HG02973 (cell line): ENCODE measurements around the gene SPTBN1.

ENCODE experiments used
- ATAC-seq: cut with Tn5 transposase; IDR thresholded peaks from one replicate; pipeline ENCODE4 v1.9.1; 2021; ENCODE audit warnings: moderate library complexity; ENCODE audit not compliant: unreplicated experiment

Gene SPTBN1

DNA sequence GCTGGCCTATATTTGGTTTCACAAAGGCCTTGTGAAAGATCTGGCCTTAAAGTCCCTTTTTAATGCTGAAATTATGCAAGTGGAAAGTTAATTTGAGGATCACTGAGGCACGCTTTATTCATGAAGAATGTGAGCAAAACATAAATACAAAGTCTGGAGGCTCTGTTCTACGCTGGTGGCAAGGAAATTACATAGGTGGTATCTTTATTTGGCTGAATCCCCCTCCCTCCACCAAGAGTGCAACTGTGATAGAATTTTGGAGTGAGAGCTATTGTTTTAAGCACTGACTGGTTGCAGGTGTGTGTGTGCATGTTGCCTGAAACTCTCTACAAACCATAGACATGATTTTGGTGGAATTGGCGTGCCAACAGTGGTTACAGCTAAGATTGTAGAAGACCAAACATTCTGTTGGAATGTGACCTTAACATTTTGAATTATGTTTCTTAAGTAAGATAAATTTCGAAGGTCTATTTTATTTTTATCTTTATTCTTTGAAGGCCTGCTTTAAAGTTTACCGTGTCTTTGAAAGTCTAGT, 114.3 kb downstream of the SPTBN1 start:
- no peak for ATAC-seq

DNA sequence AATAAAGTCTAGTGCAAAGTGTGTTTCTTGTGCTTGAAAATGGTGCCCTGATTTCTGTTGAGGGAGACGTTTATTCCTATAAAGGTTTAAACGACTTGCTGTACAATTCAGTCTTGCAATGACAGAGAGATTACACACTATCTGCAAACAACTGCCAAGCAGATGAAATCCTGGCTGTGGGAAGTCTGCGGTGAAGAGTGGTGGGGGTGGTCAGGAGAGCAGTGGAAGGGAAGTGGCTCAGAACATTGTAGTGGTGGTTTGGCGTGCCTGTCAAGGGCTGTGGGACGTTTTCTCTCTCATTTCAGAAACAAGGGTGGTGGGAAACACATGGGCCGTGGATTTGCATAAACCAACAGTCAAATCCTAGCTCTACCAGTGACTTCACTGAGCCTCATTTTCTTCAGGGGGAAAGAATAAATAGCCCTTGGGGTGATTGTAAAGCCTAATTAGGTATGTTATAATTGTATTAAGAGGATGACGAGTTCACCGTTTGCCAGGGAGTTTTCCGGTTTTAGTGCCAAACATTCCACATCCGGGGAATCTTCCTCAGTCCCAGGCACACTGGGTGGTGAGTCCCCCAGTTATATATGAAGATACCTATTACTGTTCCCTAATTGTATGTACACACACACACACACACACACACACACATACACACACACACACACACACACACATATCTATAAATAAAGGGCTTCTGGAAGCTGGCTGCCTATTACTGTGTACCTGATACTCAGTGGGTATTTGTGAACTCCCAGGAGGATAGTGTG, 115.0 kb downstream of the SPTBN1 start:
- ATAC-seq = peak; percentile 61

DNA sequence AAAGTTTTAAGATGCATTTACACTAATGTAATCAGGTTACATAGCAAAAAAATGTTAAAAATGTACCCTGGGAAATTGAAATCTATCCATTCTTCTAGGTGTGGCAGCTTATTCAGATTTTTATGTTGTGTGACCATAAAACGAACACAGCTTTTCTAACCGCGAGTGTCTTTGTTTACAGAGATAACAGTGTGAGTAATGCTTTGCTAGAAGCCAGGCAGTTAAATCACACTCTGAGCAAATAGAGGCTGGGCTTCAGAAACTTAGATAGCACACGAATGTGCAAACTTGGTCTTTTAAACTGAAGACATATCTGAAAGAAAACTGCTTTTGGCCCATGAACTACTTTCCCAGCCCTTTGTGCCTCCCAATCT, 116.1 kb downstream of the SPTBN1 start:
- ATAC-seq = no peak

DNA sequence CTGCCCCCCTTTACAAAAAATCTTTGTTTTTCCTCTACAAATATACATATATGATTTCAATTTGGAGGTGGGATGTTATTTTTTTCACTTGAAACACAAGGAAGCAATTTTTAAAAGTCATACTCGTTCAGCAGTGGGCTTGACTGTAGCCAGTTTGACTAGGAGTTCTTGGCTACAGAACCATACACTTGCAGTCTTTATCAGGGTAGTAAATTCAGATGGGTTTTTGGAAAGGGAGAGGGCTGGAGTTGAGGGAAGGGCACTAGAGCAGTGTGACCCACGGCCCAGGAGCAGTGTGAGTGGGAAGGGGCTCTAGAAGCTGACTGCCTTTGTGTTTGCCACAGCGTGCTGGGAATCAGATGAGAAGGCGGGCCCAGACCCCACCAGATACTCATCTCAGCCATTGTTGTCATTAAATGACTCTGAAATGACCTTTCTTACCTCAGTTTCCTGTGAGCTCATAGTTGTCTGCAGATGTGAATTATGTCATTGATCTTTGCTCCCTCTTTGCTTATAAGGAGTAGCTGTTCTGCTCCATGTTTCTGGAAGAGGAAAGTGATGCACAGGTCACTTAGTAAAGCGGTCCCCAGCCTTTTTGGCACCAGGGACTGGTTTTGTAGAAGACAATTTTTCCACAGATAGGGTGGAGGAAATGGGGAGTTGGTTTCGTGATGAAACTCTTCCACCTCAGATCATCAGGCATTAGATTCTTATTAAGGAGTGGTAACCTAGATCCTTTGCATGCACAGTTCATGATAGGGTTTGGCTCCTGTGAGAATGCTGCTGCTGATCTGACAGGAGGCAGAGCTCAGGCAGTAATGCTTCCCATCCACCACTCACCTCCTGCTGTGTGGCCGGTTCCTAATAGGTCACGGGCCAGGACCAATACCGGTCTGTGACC, 116.8 kb downstream of the SPTBN1 start:
- ATAC-seq = no peak

DNA sequence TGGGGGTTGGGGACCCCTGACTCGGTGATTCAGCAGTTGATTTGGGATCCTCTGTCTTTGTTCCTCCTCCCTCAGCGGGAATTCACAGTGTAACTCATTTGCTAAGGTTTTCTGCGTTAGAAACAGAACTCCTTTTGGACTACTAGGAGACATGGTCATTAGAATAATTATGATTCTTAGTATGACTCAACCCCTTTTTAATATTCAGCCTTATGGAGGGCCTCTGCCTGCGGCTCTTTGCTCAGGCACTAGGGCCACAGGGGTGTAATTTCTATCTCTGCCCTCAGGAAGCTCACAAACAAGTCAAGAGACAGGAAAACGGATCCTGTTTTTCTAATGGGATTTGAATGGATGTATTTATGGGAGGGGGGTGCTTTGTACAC, 117.4 kb downstream of the SPTBN1 start:
- ATAC-seq = no peak

DNA sequence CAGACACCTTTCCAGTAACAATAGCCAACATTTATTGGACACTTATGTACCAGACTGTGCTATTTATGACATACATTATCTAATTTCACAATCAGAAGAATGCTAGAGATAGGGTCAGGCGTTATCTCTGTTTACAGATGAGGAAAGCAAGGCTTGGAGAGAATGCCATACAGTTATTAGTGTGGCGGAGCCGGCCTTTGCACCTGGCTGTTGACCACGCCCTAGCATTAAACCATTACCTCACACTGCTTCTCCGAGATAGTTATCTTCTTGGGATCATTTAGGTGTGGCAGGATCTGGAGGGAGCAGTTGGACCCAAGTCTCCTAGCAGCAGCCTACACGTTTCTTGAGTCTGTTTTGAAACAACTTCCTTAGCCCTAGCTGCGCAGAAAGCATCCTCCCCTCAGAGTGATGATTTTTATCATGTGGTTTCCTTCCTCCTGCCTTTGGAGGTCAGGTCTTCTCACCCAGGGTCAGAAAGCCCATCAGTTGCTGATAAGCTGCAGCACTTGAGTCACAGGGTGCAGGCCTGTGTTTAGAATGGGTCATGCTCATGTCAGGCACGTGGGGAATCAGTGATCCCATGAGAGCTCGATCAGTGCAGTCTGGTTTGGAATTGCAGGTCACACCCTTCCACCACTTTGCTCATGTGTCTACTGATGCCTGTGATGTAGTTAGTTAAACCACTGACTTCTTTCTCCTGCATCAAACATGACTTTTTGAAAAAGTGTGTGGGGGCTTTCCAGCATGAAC, 118.2 kb downstream of the SPTBN1 start:
- peak; percentile 18 for ATAC-seq

DNA sequence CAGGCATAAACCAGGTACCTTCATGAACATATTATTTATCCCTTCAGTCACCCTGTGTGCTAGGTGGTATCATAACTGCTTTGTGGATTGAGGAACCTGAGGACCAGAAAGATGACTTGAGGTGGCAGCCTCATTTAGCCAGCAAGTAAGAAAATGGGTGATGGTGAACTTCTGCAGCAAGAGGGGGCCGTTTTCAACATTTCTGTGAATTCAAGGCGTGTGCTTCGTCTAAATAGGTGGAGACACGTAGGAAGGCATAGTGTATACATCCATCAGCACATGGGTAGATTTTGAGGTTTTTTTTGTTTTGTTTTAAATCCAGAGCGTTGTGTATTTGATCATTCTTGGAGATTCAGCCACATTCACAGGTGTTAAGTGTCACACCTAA, 118.7 kb downstream of the SPTBN1 start:
- no peak for ATAC-seq

DNA sequence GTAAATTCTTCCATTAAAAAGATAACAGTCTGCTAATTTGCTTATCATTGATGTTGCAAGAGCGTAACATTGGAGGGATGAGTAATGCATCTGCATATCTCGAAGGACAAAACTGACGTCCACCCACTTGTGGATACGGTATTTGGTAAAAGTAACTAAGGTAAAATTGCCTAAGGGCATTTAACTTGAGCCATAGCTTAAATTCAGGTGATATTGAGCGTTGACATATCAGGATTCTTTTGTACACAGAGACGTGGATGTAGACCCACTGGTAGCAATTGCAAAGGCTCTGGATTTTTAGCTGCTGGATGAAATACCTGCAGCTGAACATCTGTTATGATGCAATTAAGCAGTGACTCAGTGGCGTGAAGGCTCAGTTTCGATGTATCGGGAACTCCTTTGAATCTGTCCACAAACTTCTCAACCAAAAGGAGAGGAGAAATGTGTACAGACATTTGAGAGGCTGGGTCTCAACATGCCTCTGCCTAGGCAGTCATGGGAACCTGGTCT, 119.3 kb downstream of the SPTBN1 start:
- no peak for ATAC-seq

DNA sequence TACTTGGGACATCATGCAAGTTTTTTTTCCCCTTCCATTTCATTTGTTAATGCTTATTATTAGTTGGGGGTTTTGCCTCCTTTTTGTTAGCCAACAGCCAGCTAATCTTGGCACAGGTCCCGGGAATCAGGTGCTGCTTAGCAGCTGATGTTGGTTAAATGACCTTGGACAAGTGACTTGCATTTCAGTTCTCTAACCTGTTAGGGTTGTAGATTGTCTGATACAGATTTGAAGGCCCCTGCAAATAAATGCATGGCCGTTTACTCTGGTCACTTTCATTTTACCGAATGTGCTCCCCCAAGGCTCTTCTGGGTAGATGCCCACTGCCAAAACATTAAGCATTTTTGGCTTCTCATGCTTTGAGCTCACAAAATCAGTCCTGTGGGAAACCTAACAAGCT, 120.9 kb downstream of the SPTBN1 start:
- ATAC-seq = no peak

DNA sequence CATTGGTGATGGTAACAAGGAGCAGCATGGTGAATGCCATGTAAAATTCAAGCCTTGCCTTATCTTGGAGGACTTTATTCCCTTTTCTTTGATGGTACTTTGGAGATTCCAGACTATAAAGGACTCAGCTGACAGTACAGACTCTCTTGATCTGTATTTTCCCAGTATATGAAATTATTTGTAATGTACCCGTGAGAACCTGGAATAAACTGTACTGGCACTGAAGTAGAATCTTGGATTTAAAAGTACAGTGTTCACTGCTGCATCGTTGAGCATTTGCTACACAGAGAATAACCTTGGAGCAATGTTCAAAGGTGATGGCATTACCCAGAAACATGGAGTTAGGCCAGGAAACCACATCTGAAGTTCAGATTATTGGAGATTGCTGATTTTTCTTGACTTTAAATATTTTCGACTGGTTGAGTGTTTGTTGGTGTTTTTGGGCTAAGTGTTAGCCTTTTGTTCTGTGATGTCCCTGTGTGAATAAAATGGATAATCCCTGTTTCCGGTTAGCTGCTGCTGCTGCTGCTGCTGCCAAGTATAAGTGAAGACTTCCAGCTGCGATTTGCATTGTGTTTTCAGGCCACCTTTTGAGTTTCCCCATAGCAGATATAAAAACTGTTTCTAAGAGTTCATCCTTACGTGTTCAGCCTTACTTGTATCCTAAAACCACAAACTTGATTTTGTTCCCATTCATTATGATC, 122.0 kb downstream of the SPTBN1 start:
- no peak for ATAC-seq

DNA sequence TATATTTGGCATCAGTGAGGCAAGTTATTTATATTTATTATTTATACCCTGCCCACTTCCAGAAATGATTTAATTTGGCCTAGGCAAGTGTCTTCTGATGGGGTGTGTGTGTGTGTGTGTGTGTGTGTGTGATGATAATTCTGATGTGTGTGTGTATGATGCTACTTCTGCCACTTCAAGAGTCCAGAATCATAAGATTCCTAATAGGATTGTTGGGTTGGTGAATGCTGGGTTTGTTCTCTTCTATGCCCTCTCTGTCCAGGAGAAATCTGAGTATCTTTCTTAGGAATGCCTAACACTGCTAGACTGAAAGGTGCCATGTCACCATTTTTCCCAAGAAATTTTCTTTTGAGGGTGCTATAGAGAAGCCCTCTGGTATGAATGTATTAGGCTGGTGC, 122.5 kb downstream of the SPTBN1 start:
- ATAC-seq = no peak

DNA sequence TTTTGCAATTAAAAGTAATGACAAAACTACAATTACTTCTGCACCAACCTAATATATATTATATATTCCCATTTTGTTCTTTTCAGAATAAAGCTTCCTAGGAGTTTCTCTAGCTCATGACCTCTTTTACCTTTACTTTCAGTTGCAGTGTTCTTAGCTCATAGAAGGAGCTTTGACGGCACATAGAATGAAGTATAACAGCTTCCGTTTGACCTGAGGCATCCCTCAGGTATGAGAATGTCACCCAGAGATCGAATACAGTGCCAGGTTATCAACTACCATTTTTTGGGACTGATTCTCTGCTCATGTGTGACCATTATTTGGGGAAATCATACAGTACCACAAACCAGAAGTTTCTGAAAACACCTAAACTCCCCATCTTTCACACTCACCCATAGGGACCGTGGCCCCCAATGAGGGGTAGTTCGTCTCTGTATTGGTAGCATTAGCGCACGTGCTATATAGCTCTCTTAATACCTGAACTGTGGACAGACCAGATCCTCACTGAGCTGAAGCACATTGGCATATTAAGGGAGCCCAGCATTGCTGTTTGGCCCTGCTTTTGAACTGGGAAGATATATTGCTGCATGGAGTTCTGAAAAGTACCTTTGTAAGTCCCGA, 123.0 kb downstream of the SPTBN1 start:
- no peak for ATAC-seq

DNA sequence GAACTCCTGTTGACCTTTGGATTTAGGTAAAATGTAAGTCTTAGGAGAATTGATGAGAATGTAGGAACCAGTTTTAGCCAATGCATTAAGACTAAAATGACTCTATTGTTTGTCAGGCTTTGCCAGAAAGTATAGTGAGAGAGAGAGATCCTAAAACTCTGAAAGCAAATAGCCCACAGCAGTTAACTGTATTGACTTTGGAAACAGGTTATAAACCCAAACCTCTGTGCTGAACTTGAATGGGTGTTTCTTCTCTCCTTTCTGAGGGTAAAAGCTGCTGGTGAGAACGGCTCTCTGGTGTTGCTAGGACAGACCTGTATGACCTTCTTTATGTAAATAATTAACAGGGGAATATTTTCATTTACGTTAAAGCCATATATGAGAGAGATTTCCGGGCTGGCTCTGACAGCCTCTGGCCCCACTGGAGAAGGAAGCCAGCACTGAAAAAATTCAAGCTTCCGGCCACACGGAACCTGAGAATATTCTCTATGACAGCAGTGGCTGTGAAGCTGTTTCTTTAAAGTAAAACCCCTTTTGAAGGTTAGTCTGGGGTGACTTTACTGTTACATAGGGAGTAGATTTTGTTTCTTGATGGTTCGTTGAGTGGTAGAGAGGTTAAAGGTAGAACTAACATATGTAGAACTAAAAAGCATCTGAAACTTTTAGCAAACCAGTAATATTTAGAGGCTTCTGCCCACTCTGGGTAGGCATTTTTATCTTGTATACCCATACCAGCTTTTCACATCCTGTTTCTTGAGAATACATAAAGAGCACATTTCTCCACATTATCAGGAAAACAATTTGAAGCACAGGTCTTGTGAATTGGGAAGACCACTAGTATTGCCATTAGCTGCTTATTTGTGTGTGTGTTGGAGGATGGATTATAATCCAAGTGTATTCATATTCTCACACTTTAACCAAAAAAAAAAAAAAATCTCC, 123.8 kb downstream of the SPTBN1 start:
- ATAC-seq = peak; percentile 88

DNA sequence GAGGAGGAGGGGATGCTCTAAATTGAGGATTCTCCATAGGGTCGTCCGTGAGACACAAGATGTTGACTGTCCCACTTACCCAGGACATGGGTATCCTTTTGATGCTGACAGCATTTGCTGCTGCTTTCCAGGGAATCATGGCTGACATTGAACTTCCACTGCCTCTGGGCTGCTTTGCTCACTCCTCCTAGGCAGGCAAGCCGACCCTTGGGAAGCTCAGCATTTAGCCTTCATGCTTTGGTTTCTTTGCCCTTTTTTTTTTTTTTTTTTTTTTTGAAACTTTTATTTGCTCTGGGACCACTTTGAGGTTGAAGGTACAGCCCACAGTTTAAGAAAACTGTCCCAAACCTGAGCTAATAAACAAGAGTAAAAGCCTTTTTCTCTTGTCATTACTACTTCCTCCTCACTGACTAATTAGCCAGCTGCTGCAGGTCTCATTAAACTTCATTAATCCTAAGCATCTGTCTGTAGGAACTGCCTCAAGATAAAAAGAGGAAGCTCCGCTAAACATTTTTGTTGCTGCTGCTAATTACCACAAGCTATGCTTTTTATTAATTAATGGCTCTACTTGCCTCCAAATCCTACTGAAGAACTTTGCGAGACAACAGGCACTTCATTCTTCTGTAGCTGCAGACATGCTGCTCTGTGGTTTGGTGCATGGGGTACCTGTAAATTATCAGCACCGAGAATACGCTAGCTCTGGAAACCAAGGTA, 125.4 kb downstream of the SPTBN1 start:
- ATAC-seq = no peak

DNA sequence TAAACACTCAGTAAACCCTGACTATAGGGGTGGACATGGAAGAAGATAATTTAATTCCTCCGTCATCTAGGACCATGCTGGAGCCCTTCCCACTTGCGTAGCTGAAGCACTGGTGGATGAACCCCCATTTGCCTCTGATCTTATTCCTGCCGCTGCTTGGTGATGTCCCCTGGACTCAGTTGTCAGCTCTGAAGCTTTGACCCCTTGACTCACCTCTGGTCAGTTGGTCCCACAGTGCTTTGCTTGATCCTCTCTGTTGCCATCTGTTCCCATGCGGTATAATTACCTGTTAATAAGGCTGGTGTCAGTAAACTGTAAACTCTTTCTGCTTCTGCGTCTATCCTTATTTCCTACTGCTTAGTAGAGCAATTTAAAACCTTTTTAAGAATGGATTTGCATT, 126.9 kb downstream of the SPTBN1 start:
- no peak for ATAC-seq

DNA sequence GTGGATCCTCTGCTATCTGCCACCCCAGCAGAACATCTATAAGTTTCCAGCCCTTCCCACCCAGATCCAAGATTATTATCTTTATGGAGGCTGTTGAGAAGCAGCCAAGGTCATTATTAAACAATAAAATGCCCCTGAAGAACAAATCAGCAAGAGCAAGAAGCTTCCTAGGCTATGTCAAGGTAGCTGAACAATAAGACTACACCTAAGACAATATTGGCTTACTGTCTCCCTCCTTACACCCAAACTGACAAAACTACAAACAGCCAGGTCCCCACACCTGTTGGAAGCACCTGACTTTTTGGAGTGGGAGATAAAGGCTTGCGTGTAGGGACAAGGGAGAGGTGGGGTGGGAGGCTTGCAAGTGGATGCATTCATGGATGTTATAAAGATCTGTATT, 128.5 kb downstream of the SPTBN1 start:
- no peak for ATAC-seq

DNA sequence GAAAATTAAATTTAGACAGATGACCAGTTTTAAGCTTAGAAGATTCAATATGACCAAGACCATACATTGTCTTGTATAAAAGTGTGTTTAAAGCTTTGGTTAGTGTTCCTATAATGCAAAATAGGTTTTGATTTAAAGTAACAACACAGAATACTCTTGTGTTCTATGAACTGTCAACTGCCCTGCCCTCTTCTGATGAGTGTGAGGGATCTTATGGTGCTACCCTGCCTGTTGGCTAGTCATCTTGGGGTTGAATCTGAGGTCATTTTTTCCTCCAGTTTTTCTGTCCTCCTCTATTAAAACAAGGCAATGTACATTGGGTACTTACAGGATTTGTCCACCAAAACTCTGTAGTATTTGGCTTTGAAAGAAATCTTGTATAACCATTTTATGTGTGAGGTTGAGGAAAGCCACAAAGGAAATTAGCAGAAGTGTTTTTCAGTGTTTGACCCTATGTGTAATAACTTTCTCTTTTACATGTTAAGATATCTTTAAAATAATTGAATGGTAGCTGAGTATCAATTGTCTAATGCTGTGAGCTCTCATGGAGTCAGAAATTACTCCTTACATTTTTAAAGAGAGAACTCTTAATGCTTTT, 129.1 kb downstream of the SPTBN1 start:
- ATAC-seq = no peak

DNA sequence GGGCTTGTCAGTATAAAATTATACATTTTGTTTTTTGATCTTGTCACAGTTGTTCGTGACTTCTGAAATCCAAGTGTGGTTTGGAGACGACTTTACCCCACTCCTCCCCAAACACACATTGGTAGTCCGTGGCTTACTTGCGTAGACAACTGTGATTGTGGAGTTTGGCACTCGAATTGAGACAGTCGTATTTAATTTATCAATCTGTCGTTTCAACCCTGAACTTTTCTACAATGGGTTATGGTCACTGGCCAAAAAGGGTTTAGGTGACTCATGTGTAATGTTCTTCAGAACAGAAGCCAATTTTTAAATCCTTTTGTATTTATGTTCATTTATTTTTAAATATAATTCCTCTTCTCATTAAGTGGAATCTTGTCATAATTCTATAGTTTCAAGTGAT, 129.9 kb downstream of the SPTBN1 start:
- no peak for ATAC-seq
